Measurements from ENCODE around the gene CRYBB2.
"Not testable (repeated sequence)": the region's sequence is repeated elsewhere in the genome, so short reads cannot be mapped to it uniquely, and the experiment has no call there.

The CRYBB2 gene

GRCh38 chr22:25208743-25209505, 10.5 kb upstream of the CRYBB2 start:
- no peaks in the 10 kb centered on the region for H3K4me1 ChIP-seq (ENCODE audit: control insufficient read depth, insufficient read depth, low read length)
- no peaks in the 10 kb centered on the region for H3K36me3 ChIP-seq (ENCODE audit: control insufficient read depth, insufficient read depth, low read length)
- H3K9me3 ChIP-seq (ENCODE audit: control insufficient read depth, low read length), result no peaks in the 10 kb centered on the region
- no peak overlapping the region for H3K27ac ChIP-seq (ENCODE audit: insufficient read depth, low read depth, low read length, poor library complexity, severe bottlenecking)
- 84 to 87% methylated on average over 17 of the region's 17 CpGs for WGBS, 2 experiments
- H3K27me3 ChIP-seq (ENCODE audit: control insufficient read depth, insufficient read depth, low read length, poor library complexity, severe bottlenecking), result no peaks in the 10 kb centered on the region
- no peak overlapping the region for H3K4me3 ChIP-seq (ENCODE audit: insufficient read depth, low read depth, low read length)

- WGBS, 2 experiments, result 88 to 94% methylated on average over 3 of the region's 3 CpGs
These were observed 8.6 kb upstream of the CRYBB2 start for GRCh38 chr22:25210793-25211192.

GRCh38 chr22:25212337-25212736, 7.1 kb upstream of the CRYBB2 start:
- H3K27ac ChIP-seq (ENCODE audit: insufficient read depth, low read depth, low read length, poor library complexity, severe bottlenecking), result no peak overlapping the region
- no peaks in the 10 kb centered on the region for H3K27me3 ChIP-seq (ENCODE audit: control insufficient read depth, insufficient read depth, low read length, poor library complexity, severe bottlenecking)
- no peak overlapping the region for H3K4me3 ChIP-seq (ENCODE audit: insufficient read depth, low read depth, low read length)
- no peaks in the 10 kb centered on the region for H3K4me1 ChIP-seq (ENCODE audit: control insufficient read depth, insufficient read depth, low read length)
- no peaks in the 10 kb centered on the region for H3K9me3 ChIP-seq (ENCODE audit: control insufficient read depth, low read length)
- WGBS, 2 experiments, result 84 to 86% methylated on average over 3 of the region's 3 CpGs
- H3K36me3 ChIP-seq (ENCODE audit: control insufficient read depth, insufficient read depth, low read length), result no peaks in the 10 kb centered on the region

More at GRCh38 chr22:25210793-25211192, 8.6 kb upstream of the CRYBB2 start:
- no peak overlapping the region for H3K4me3 ChIP-seq (ENCODE audit: insufficient read depth, low read depth, low read length)
- no peak overlapping the region for H3K27ac ChIP-seq (ENCODE audit: insufficient read depth, low read depth, low read length, poor library complexity, severe bottlenecking)
- no peaks in the 10 kb centered on the region for H3K27me3 ChIP-seq (ENCODE audit: control insufficient read depth, insufficient read depth, low read length, poor library complexity, severe bottlenecking)
- H3K36me3 ChIP-seq (ENCODE audit: control insufficient read depth, insufficient read depth, low read length), result no peaks in the 10 kb centered on the region
- no peaks in the 10 kb centered on the region for H3K9me3 ChIP-seq (ENCODE audit: control insufficient read depth, low read length)
- H3K4me1 ChIP-seq (ENCODE audit: control insufficient read depth, insufficient read depth, low read length), result no peaks in the 10 kb centered on the region

GRCh38 chr22:25213221-25213620, 6.2 kb upstream of the CRYBB2 start:
- Histone ChIP-seq H3K4me3 (ENCODE audit: insufficient read depth, low read depth, low read length) (no peak overlapping the region), H3K27me3 (ENCODE audit: control insufficient read depth, insufficient read depth, low read length, poor library complexity, severe bottlenecking) (no peaks in the 10 kb centered on the region), H3K9me3 (ENCODE audit: control insufficient read depth, low read length) (no peaks in the 10 kb centered on the region), H3K27ac (ENCODE audit: insufficient read depth, low read depth, low read length, poor library complexity, severe bottlenecking) (no peak overlapping the region), H3K4me1 (ENCODE audit: control insufficient read depth, insufficient read depth, low read length) (no peaks in the 10 kb centered on the region), H3K36me3 (ENCODE audit: control insufficient read depth, insufficient read depth, low read length) (no peaks in the 10 kb centered on the region)
- WGBS, 2 experiments, result 87 to 95% methylated on average over 3 of the region's 3 CpGs

- Histone ChIP-seq H3K27me3 (ENCODE audit: control insufficient read depth, insufficient read depth, low read length, poor library complexity, severe bottlenecking) (no peaks in the 10 kb centered on the region), H3K4me1 (ENCODE audit: control insufficient read depth, insufficient read depth, low read length) (no peaks in the 10 kb centered on the region), H3K4me3 (ENCODE audit: insufficient read depth, low read depth, low read length) (no peak overlapping the region), H3K27ac (ENCODE audit: insufficient read depth, low read depth, low read length, poor library complexity, severe bottlenecking) (no peak overlapping the region), H3K9me3 (ENCODE audit: control insufficient read depth, low read length) (no peaks in the 10 kb centered on the region), H3K36me3 (ENCODE audit: control insufficient read depth, insufficient read depth, low read length) (no peaks in the 10 kb centered on the region)
- WGBS, 2 experiments, result 83 to 86% methylated on average over 2 of the region's 2 CpGs
These were observed 3.2 kb upstream of the CRYBB2 start for GRCh38 chr22:25216230-25216629.

GRCh38 chr22:25219948-25220442, 556 bp downstream of the CRYBB2 start:
- H3K27me3 ChIP-seq (ENCODE audit: control insufficient read depth, insufficient read depth, low read length, poor library complexity, severe bottlenecking), result no peaks in the 10 kb centered on the region
- no peaks in the 10 kb centered on the region for H3K9me3 ChIP-seq (ENCODE audit: control insufficient read depth, low read length)
- no peaks in the 10 kb centered on the region for H3K36me3 ChIP-seq (ENCODE audit: control insufficient read depth, insufficient read depth, low read length)
- no peak overlapping the region for H3K4me3 ChIP-seq (ENCODE audit: insufficient read depth, low read depth, low read length)
- no peak overlapping the region for H3K27ac ChIP-seq (ENCODE audit: insufficient read depth, low read depth, low read length, poor library complexity, severe bottlenecking)
- peaks cover 4% of the 10 kb centered on the region for H3K4me1 ChIP-seq (ENCODE audit: control insufficient read depth, insufficient read depth, low read length)
- WGBS, 2 experiments, result 85 to 88% methylated on average over 4 of the region's 4 CpGs

- Histone ChIP-seq H3K4me1 (ENCODE audit: control insufficient read depth, insufficient read depth, low read length) (peaks cover 4% of the 10 kb centered on the region), H3K27me3 (ENCODE audit: control insufficient read depth, insufficient read depth, low read length, poor library complexity, severe bottlenecking) (no peaks in the 10 kb centered on the region)
- 85 to 90% methylated on average over 8 of the region's 8 CpGs for WGBS, 2 experiments
These were observed 2.4 kb downstream of the CRYBB2 start for GRCh38 chr22:25221790-25222189.

GRCh38 chr22:25223269-25223850, 3.9 kb downstream of the CRYBB2 start:
- 71 to 78% methylated on average over 12 of the region's 12 CpGs for WGBS, 2 experiments
- Histone ChIP-seq H3K27me3 (ENCODE audit: control insufficient read depth, insufficient read depth, low read length, poor library complexity, severe bottlenecking) (no peaks in the 10 kb centered on the region), H3K27ac (ENCODE audit: insufficient read depth, low read depth, low read length, poor library complexity, severe bottlenecking) (no peak overlapping the region)

More at GRCh38 chr22:25221790-25222189, 2.4 kb downstream of the CRYBB2 start:
- H3K27ac ChIP-seq (ENCODE audit: insufficient read depth, low read depth, low read length, poor library complexity, severe bottlenecking), result no peak overlapping the region
- no peaks in the 10 kb centered on the region for H3K9me3 ChIP-seq (ENCODE audit: control insufficient read depth, low read length)
- no peaks in the 10 kb centered on the region for H3K36me3 ChIP-seq (ENCODE audit: control insufficient read depth, insufficient read depth, low read length)
- no peak overlapping the region for H3K4me3 ChIP-seq (ENCODE audit: insufficient read depth, low read depth, low read length)

GRCh38 chr22:25228822-25229221, 9.4 kb downstream of the CRYBB2 start:
- H3K4me1 ChIP-seq (ENCODE audit: control insufficient read depth, insufficient read depth, low read length), result no peaks in the 10 kb centered on the region
- H3K4me3 ChIP-seq (ENCODE audit: insufficient read depth, low read depth, low read length), result no peak overlapping the region
- H3K27me3 ChIP-seq (ENCODE audit: control insufficient read depth, insufficient read depth, low read length, poor library complexity, severe bottlenecking), result no peaks in the 10 kb centered on the region
- 93 to 94% methylated on average over 12 of the region's 13 CpGs for WGBS, 2 experiments
- H3K9me3 ChIP-seq (ENCODE audit: control insufficient read depth, low read length), result no peaks in the 10 kb centered on the region
- H3K27ac ChIP-seq (ENCODE audit: insufficient read depth, low read depth, low read length, poor library complexity, severe bottlenecking), result no peak overlapping the region
- H3K36me3 ChIP-seq (ENCODE audit: control insufficient read depth, insufficient read depth, low read length), result no peaks in the 10 kb centered on the region

More at GRCh38 chr22:25223269-25223850, 3.9 kb downstream of the CRYBB2 start:
- Histone ChIP-seq H3K4me1 (ENCODE audit: control insufficient read depth, insufficient read depth, low read length) (peaks cover 4% of the 10 kb centered on the region), H3K4me3 (ENCODE audit: insufficient read depth, low read depth, low read length) (no peak overlapping the region), H3K9me3 (ENCODE audit: control insufficient read depth, low read length) (no peaks in the 10 kb centered on the region), H3K36me3 (ENCODE audit: control insufficient read depth, insufficient read depth, low read length) (no peaks in the 10 kb centered on the region)

- not testable (repeated sequence) for H3K4me1 ChIP-seq (ENCODE audit: control insufficient read depth, insufficient read depth, low read length); H3K36me3 ChIP-seq (ENCODE audit: control insufficient read depth, insufficient read depth, low read length); H3K4me3 ChIP-seq (ENCODE audit: insufficient read depth, low read depth, low read length); H3K27me3 ChIP-seq (ENCODE audit: control insufficient read depth, insufficient read depth, low read length, poor library complexity, severe bottlenecking); H3K9me3 ChIP-seq (ENCODE audit: control insufficient read depth, low read length); H3K27ac ChIP-seq (ENCODE audit: insufficient read depth, low read depth, low read length, poor library complexity, severe bottlenecking)
- whole genome bisulfite sequencing, 2 experiments, result 82 to 91% methylated on average over 2 of the region's 2 CpGs
These were observed 11.3 kb downstream of the CRYBB2 start for GRCh38 chr22:25230760-25231159.
